HG03571 (cell line): ENCODE measurements around the gene ZNF19.
"Not testable (repeated sequence)": the region's sequence is repeated elsewhere in the genome, so short reads cannot be mapped to it uniquely, and the experiment has no call there.

Experiments used
- ATAC-seq: cut with Tn5 transposase; IDR thresholded peaks from one replicate; pipeline ENCODE4 v1.9.1; 2021; ENCODE audit not compliant: unreplicated experiment

Gene ZNF19

DNA sequence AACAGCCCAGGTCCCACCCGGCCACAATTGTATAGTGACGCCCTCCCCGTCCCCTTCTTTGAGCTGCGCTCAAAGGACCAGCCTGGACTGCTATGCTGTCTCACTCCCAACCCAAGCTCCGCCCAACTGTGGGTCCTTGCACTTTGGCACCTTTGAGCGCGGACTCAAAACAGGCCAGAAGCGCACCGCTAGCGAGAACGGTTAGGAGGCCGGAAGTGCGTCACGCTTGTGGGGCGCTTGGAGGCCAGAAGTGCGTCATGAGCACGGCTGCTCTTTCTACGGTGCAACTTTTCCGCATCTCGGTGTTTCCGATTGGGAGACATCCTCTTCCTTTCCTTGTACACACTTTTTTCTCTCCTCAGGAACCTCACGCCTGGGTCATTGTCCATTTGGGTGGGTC is at the start of gene ZNF19:
Gene ZNF19, minus strand, starts transcription at position 203 of the 400 bp plus-strand sequence. CDS start 7,210 bp downstream, outside the sequence.
- ATAC-seq = no peak

DNA sequence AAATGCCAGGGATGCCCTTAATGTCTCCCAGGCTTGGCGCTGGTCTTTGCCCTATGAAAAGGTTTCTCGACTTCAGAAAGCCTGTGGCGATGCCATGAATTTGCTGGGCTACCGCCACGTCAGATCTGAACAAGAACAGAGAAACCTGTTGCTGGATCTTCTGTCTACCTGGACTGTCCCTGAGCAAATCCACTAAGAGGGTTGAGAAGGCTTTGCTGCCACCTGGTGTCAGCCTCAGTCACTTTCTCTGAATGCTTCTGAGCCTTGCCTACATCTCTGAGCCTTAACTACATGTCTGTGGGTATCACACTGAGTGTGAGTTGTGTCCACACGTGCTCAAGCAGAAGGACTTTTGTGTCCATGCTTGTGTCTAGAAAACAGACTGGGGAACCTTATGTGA is 48.5 kb upstream of the ZNF19 start:
- ATAC-seq = no peak

DNA sequence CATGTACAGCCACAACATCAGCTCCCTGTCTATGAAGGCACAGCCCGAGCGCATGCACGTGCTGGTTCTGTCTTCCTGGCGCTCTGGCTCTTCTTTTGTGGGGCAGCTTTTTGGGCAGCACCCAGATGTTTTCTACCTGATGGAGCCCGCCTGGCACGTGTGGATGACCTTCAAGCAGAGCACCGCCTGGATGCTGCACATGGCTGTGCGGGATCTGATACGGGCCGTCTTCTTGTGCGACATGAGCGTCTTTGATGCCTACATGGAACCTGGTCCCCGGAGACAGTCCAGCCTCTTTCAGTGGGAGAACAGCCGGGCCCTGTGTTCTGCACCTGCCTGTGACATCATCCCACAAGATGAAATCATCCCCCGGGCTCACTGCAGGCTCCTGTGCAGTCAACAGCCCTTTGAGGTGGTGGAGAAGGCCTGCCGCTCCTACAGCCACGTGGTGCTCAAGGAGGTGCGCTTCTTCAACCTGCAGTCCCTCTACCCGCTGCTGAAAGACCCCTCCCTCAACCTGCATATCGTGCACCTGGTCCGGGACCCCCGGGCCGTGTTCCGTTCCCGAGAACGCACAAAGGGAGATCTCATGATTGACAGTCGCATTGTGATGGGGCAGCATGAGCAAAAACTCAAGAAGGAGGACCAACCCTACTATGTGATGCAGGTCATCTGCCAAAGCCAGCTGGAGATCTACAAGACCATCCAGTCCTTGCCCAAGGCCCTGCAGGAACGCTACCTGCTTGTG is 47.8 kb upstream of the ZNF19 start:
- no peak for ATAC-seq

DNA sequence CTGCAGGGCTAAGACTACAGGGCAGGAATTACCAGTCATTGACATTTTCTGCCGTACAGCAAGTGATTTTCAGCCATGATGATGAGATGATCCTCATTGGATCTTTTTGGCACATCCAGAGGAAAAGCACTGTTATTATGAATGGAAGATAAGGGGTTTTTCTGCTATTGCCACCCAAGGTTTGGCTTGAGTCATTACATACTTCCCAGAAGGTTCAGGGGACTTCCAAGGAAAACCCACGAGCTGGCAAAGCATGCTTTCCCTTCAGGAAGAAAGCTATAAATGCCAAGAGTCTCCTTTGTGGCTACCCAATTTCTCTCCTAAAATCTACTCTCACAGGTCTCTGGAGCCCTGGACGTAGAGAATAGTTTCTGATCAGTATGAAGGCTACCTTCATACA is 43.2 kb upstream of the ZNF19 start:
- no peak for ATAC-seq

DNA sequence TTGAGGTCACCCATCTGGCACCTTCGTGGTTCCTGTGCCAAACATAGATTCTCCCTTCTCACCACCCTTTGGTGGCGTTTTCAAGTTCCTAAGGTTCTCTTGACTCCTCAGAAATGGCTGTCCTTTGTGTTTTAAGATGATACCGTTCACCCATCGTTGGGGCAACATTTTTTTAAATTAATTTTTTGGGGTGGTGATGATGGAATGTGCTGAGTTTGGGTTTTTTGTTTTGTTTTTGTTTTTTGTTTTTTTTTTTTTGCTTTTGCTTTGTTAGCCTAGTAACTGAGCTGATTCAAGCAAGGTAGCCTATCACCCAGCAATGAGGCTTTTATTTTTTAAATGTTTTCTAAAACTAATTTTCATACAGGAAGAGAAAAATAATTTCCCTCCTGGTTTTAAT is 39.7 kb upstream of the ZNF19 start:
- ATAC-seq = no peak

DNA sequence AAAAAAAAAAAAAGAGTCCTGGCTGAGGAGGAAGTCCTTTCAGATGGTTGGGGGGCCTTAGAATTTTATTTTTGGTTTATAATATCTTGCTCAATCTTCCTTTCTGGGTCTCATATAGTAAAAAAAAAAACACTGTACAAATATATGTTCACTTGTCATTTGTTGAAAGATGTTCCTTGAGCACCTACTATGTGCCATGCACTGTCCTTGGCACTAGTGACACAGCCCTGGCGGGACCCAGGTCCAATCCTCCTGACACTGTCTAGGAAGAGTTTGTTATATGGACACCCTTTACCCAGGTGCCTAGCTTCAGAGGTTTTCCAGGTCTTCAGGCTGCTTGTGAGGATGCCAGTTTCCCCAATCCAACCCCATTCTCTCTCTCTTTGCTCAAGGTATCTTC is 39.1 kb upstream of the ZNF19 start:
- ATAC-seq = no peak

DNA sequence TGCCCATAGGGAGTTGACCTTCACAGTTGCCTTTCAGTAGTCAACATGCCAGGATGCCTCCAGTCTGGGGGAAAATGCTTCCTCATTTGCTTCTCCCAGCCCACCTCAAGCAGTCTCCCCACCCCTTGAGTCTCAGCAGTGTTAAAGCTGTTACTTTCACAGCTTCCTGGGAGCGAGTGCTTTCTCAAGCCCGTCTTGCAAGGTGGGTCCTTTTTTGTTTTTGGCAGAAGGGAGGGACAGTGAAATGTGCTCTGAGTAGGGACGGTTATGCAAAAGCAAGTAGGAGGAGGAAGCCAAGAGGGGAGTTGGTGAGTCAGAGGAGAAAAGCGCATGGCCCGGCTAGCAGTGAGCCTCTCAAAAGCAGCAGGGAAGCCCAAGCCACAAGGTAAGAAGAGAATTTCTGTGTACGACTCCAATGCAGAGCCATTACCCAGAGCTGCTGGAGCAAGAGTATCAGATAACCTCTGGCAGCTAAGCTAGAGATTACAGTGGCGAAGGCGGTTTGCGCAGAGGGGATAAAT is 37.0 kb upstream of the ZNF19 start, which contains the start of gene CHST4:
Gene CHST4, plus strand, starts transcription at position 316 of the 521 bp plus-strand sequence. CDS start 10,252 bp downstream, outside the sequence.
- no peak for ATAC-seq

DNA sequence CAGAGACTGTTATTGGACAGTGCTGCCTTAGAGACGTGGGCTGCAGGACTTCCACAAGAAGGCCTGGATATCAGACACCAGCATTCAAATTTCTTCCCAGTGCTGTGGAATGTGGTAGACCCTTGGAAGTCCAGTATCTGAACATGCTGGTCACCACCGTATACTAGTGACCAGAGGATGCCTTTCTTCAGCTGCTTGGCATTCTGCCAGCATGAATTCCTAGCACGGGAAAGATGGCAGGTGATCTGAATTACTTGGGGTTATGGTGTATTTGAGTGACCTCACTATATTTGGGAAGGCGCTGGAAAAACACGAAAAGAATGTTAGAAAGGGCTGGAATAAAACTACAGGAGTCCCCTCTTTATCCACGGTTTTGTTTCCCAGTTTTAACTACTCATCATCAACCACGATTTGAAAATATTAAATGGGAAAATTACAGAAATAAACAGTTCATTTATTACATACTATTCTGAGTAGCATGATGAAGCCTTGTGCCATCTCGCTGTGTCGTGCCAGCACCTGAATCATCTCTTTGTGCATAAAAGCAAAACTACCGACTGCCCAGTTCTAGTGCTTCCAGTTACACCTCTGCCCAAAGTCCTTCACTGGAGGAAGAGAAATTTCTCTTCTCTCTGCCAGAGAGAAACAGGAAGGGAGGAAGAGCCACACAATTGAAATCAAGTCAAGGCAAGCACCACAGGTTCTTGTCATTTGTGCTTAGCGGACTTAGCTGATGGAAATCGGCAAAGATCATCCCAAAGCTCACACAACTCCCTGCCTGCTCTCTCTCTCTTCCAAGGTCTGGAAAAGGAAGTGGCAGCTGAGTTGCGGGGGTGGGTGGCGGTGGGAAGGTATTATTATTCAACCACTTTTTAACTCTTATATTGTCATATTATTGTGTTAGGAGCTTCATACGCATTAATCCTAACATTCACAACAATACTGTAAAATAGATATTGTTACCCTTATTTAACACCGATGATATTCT is 35.7 kb upstream of the ZNF19 start:
- ATAC-seq = no peak

DNA sequence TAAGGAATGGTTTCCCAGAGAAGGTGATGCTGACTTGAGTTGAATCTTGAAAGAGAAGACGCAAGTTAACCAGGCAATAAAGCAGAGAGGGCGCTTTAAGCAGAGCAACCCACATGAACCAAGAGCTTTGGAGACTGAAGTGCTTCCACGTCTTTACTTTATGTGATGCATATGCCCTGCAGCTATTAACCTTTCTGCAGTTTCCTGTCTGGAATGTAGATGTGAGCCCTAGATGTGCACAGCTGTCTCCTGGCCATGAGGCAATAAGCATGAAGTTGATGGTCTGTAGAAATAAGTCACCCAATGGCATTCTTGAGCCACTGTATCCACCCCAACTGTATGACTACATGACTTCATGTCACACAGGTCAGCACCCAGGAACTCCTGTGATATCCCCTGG is 31.4 kb upstream of the ZNF19 start:
- ATAC-seq = no peak

DNA sequence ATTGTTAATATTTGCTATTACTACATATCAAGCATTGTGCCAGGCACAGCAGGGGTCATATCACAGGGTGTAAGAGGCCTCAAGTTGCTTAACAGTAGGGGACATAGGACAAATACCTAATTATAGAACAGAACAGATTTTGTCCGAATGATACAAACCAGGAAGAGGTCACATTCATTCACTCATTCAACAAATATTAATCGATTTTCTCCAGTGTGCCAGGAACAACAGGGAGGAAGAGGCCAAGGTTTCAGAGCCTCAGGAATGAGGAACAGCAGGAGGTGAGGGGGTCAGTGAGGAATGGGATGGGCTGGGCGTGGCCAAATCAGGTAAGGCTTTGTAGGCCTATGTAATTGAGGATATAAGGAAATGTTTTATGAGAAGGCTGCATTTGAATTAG is 25.9 kb upstream of the ZNF19 start:
- no peak for ATAC-seq

DNA sequence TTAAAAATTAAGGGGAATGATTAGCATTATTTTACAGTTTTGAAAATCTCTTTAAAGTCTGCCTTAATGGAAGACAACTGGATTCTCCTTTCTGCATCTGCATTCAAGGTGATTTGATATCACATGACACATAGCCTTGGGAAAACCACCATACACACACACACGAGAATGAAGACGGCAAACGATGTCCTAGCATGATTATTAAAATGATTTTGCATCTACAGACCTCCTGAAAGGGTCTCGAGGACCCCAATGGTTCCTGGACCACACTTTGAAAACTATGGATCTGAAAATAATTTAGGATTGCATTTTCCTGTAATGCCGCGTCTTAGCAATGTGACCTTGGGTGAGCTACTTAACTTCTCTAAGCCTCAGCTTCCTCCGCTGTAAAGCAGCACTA is 25.4 kb upstream of the ZNF19 start:
- ATAC-seq = no peak

DNA sequence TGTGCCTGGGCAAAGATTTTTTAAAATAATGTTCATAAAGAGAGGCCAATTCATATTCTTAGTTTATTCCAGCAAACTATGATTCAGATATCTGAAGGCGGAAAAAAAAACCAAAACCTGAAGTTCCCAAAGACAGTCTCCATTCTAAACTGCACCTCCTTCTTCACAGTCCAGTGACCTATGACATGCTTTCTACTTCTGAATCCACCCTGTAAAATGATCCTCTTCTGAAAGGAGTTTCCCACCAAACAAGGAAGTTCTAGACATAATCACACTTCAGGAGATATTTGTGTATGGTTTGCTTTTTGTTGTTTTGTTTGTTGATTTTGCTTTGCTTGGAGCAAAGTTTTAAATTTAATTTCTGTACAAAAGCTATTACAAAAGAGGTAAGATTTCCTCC is 24.2 kb upstream of the ZNF19 start:
- ATAC-seq = no peak

DNA sequence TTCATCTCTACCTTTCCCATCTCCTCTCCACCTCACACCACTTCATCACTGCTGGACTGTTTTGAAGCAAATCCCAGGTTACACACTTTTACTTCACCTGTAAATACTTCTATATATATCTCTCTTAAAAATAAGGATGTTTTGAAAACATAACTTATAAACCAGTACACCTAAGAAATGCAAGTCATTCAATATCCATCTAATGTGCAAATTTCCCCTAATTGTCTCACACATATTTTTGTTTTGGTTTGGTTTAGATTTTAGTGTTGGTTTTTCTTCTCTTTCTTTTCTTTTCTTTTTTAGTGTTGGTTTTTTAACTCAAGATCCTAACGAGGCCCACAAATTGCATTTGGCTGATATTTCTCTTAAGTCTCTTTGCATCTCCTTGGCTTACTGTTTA is 17.9 kb upstream of the ZNF19 start:
- ATAC-seq = no peak

DNA sequence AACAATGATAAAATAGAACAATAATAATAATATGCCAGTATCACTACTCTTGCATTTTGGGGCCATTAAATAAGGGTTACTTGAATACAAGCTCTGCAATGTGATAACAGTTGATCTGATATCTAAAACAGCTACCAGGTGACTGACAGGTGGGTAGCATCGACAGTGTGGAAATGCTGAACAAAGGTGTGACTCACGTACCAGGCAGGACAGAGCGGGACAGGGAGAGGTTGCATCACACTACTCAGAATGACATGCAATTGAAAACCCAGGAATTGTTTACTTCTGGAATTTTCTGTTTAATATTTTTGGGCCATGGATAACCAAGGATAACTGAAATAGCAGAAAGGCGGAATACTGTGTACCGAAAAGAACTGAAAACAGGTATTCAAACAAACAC is 15.8 kb upstream of the ZNF19 start:
- ATAC-seq = no peak

DNA sequence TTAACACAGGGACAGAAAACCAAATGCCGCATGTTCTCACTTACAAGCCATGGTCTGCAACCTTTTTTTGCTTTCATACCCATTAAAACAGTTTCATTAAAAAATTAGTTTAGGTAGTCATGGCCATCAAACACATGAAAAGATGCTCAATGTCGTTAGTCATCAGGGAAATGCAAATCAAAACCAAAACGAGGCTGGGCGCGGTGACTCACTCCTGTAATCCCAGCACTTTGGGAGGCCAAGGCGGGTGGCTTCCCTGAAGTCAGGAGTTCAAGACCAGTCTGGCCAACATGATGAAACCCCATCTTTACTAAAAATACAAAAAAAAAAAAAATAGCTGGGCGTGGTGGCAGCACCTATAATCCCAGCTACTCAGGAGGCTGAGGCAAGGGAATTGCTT is 14.9 kb upstream of the ZNF19 start:
- not testable (repeated sequence) for ATAC-seq

DNA sequence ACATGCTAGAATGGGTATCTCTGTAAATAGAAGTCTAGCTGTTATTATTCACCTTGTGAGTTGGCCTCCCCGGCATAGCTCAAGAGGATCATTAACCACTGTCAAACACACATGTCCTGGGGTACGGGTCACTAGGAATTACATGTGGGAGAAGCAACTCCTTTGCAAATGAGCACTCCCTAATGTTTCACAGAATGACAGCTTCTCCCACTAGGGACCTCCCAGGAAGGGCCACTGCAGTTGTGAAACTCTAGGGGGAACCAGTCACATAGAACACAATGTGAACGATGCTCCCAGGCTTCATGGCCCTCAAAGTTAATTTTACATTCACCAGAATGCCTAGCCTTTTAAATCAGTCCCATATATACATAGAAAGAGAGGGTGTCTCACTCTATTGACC is 12.4 kb upstream of the ZNF19 start:
- ATAC-seq = no peak

DNA sequence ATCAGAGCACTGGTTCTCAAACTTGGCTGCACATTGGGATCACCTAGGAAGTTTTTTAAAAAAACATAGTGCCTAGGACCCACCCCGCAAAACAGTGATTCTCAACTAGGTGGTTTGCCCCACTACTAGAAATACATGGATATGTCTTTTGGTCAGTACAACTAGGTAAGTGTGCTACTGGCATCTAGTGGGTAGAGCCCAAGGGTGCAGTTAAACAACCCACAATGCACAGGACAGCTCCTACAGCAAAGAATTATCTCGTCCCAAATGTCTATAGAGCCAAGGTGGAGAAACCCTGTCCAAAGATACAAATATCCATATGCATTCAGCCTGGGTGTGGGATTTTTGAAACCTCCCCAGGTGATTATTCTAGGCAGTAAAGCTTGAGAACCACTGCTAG is 11.8 kb upstream of the ZNF19 start:
- no peak for ATAC-seq

DNA sequence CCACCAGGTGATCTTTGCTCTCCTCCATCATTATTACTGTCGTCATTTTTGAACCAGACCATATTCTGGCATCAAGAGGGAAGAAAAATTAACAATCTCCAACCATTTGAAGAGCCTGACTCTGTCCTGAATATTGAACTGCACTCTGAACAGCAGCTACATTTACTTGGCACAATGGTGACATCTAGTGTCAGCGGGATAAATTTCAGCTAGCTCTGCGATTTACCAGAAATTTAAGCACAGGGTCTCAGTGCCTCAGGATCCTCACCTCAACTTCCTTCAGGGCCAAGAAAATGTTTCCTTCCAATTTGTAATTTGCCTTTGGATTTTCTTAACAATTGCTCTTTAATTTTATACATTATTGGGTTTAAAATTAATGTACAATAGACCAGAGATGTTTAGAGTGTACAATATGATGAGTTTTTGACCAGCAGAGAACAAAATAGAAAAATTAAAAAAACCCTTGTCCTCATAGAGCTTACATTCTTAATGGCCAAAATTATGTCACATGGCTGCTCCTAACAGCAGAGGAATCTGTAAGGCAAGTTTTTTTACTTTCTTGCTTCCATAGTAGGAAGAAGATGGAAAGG is 10.7 kb upstream of the ZNF19 start:
- no peak for ATAC-seq

DNA sequence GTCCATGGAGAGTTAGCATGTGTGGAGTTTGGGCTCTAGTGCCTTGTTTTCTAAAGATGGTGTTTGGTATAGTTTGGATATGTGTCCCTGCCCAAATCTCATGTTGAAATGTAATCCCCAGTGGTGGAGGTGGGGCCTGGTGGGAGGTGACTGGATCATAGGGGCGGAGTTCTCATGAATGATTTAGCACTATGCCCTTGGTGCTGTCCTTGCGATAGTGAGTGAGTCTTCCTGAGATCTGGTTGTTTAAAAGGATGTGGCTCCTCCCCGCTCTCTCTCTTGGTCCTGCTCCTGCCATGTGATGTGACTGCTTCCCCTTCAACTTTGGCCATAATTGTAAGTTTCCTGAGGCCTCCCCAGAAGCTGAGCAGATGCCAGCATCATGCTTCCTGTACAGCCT is 8.9 kb upstream of the ZNF19 start:
- no peak for ATAC-seq

DNA sequence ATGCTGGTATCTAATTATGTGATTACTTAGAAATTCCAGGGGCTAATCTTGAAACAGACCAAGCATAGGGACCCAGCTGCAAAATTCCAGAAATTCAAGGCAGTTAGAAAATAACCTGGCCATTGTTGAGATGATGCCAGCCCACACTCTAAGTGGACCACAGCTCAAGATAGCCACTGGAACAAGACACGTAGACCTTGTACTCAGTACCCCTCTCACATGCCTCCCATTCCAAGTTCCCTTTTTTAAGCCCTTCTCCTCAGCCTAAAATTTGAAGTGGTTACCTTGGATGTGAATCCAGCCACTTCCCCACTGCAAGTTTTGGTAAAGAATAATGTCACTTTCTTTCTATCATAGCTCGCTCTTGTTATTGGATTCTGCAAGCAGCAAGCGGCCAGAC is 4.1 kb upstream of the ZNF19 start:
- no peak for ATAC-seq

DNA sequence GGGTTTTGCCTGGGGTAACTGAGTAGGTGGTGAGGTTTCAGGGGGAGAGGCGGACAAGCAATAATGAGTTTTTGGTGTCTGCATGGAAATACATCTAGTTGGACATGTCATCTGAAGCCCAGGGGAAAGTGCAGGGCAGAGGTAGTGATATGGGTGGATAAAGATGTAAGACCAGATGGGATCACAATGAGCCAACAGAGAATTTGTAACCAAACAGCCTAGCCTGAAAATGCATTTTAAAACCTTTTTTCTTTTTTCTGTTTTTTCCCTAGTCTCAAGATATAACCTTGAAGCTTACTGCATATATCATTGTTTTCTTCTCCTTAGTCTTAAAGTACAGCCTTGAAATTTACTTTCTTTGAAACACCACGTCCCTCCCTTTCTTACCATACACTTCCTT is 3.7 kb upstream of the ZNF19 start:
- ATAC-seq = no peak
